ENCODE results near the gene BNIP3. TPM values are rescaled to one million over a fixed set of nuclear protein-coding genes. Genes with fewer than 3 reads are reported as not detected.

Gene BNIP3
- total and polyA plus RNA-seq, 2 of the 8 experiments (the other 6 are each of a cell fraction or from before 2014, with no cell fraction given), result 25.8 to 58.9 TPM

DNA sequence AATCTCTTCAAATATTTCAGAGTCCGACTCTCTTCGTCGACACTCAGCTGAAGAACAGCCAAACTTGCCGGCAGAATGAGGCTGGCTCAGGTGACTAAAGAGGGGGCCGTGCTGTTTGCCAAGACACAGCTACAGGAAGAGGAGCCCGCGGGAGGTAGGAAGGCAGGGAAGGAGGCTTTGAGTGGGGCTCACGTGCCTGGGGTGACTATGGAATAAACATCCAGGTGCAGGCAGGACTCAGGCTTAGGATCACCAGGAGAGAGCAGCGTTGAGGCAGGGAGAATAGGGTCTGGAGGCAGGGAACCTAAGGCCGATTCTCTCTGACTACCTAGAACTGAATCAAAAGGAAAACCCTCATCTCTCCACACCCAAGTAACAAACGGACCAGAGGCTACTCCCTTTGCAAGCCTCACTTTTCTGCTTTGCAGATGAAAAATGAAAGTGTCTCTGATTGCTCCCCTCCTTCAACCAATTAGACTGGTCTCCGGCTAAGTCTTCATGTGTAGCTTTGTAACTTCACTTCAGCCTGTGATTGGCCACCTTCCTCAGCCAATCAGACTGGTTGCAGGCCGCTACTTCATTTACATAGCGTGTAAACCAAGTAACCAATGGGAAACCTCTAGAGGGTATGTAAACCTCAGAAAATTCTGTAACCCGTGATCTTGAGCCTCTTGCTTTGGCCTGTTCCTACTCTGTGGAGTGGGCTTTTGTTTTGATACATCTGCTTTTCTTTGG is 19.7 kb upstream of the BNIP3 start (continued):
- TF ChIP-seq, protein P1, sequence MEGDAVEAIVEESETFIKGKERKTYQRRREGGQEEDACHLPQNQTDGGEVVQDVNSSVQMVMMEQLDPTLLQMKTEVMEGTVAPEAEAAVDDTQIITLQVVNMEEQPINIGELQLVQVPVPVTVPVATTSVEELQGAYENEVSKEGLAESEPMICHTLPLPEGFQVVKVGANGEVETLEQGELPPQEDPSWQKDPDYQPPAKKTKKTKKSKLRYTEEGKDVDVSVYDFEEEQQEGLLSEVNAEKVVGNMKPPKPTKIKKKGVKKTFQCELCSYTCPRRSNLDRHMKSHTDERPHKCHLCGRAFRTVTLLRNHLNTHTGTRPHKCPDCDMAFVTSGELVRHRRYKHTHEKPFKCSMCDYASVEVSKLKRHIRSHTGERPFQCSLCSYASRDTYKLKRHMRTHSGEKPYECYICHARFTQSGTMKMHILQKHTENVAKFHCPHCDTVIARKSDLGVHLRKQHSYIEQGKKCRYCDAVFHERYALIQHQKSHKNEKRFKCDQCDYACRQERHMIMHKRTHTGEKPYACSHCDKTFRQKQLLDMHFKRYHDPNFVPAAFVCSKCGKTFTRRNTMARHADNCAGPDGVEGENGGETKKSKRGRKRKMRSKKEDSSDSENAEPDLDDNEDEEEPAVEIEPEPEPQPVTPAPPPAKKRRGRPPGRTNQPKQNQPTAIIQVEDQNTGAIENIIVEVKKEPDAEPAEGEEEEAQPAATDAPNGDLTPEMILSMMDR (IDR thresholded peaks at IDR 0.05; ENCODE audit: control extremely low read depth in 1 of 3, insufficient read depth in 1 of 3, low read depth in 1 of 3, low read length in 3 of 3), result peak; percentile 46 to 64 (median 61)
